IPS-18c (cell line): ENCODE results near the gene DGKH.
"Not testable (repeated sequence)": the region's sequence is repeated elsewhere in the genome, so short reads cannot be mapped to it uniquely, and the experiment has no call there.

ENCODE experiments used
- H3K4me3 ChIP-seq: 2 replicates; pipeline ENCODE4 v1.7.0; 2013; ENCODE audit warnings: low read depth, mild to moderate bottlenecking, low read length, moderate library complexity; ENCODE audit not compliant: insufficient read depth
- H3K9me3 ChIP-seq: one replicate; pipeline ENCODE4 v1.6.1; 2013; ENCODE audit warnings: mild to moderate bottlenecking, low read length, moderate library complexity; ENCODE audit not compliant: control insufficient read depth, insufficient read depth

Gene DGKH

GRCh38 chr13:42221121-42221765 is 172.8 kb downstream of the DGKH start:
- Histone ChIP-seq H3K9me3 (no peaks in the 10 kb centered on the region), H3K4me3 (no peak overlapping the region)

- no peaks in the 10 kb centered on the region for H3K9me3 ChIP-seq
- no peak overlapping the region for H3K4me3 ChIP-seq
These were observed 175.2 kb downstream of the DGKH start for GRCh38 chr13:42223681-42224080.

- Histone ChIP-seq H3K4me3 (no peak overlapping the region), H3K9me3 (no peaks in the 10 kb centered on the region)
These were observed 176.6 kb downstream of the DGKH start for GRCh38 chr13:42225051-42225450.

GRCh38 chr13:42226759-42227158 is 178.3 kb downstream of the DGKH start:
- H3K4me3 ChIP-seq, H3K9me3 ChIP-seq: not testable (repeated sequence)

- Histone ChIP-seq H3K4me3 (no peak overlapping the region), H3K9me3 (no peaks in the 10 kb centered on the region)
These were observed 180.1 kb downstream of the DGKH start for GRCh38 chr13:42228527-42228926.

- Histone ChIP-seq H3K9me3 (no peaks in the 10 kb centered on the region), H3K4me3 (no peak overlapping the region)
These were observed 180.8 kb downstream of the DGKH start for GRCh38 chr13:42229287-42229686.

GRCh38 chr13:42232671-42233070 is 184.2 kb downstream of the DGKH start:
- Histone ChIP-seq H3K9me3 (no peaks in the 10 kb centered on the region), H3K4me3 (no peak overlapping the region)

GRCh38 chr13:42233726-42234125 is 185.3 kb downstream of the DGKH start:
- H3K9me3 ChIP-seq: no peaks in the 10 kb centered on the region
- no peak overlapping the region for H3K4me3 ChIP-seq

- no peak overlapping the region for H3K4me3 ChIP-seq
- no peaks in the 10 kb centered on the region for H3K9me3 ChIP-seq
These were observed 190.7 kb downstream of the DGKH start for GRCh38 chr13:42239161-42239560.

- H3K9me3 ChIP-seq: no peaks in the 10 kb centered on the region
- H3K4me3 ChIP-seq: no peak overlapping the region
These were observed 191.2 kb downstream of the DGKH start for GRCh38 chr13:42239644-42240043.

- H3K4me3 ChIP-seq: no peak overlapping the region
- no peaks in the 10 kb centered on the region for H3K9me3 ChIP-seq
These were observed 198.1 kb downstream of the DGKH start for GRCh38 chr13:42246541-42246940.

GRCh38 chr13:42247883-42248282 is 199.4 kb downstream of the DGKH start:
- Histone ChIP-seq H3K9me3 (no peaks in the 10 kb centered on the region), H3K4me3 (no peak overlapping the region)

GRCh38 chr13:42255886-42256285 is 207.4 kb downstream of the DGKH start:
- Histone ChIP-seq H3K4me3 (no peak overlapping the region), H3K9me3 (no peaks in the 10 kb centered on the region)

GRCh38 chr13:42258747-42259146 is 210.3 kb downstream of the DGKH start:
- Histone ChIP-seq H3K4me3 (no peak overlapping the region), H3K9me3 (no peaks in the 10 kb centered on the region)

- Histone ChIP-seq H3K4me3 (no peak overlapping the region), H3K9me3 (no peaks in the 10 kb centered on the region)
These were observed 211.1 kb downstream of the DGKH start for GRCh38 chr13:42259515-42259914.

- Histone ChIP-seq H3K9me3 (no peaks in the 10 kb centered on the region), H3K4me3 (no peak overlapping the region)
These were observed 212.6 kb downstream of the DGKH start for GRCh38 chr13:42260903-42261654.

GRCh38 chr13:42266473-42266872 is 218.0 kb downstream of the DGKH start:
- Histone ChIP-seq H3K9me3 (no peaks in the 10 kb centered on the region), H3K4me3 (no peak overlapping the region)

GRCh38 chr13:42270160-42270856 is 221.9 kb downstream of the DGKH start:
- no peak overlapping the region for H3K4me3 ChIP-seq

More at GRCh38 chr13:42270160-42270856, 221.9 kb downstream of the DGKH start:
- no peaks in the 10 kb centered on the region for H3K9me3 ChIP-seq
